GM10248 (cell line): ENCODE data around the gene TBL1XR1.

Experiments used
- CTCF ChIA-PET: fragments of 300-600 bp; sonication (Branson Sonifier 250); formaldehyde crosslinking; extraction: SDS; loops from one replicate; lab custom pipeline; 2021; ENCODE audit warnings: antibody characterized with exemption; lab: Yijun Ruan, JAX
- POLR2A ChIA-PET: fragments of 350-650 bp; sonication (Branson Sonifier 250); formaldehyde crosslinking; extraction: SDS; loops from one replicate; lab custom pipeline; 2020; ENCODE audit warnings: antibody characterized with exemption; lab: Yijun Ruan, JAX
- DNase-seq: peaks from one replicate; pipeline ENCODE4 v3.0.0; 2012; ENCODE audit errors: extremely low spot score
- TF ChIP-seq, protein P1 (sequence below): IDR thresholded peaks from 2 replicates; pipeline ENCODE4 v1.5.1; 2012; ENCODE audit warnings: mild to moderate bottlenecking, low read depth; ENCODE audit errors: extremely low read depth, missing control alignments, control extremely low read depth

TBL1XR1 gene

GRCh38 chr3:177108648-177109047, 88.6 kb downstream of the TBL1XR1 start:
- TF ChIP-seq, protein P1, sequence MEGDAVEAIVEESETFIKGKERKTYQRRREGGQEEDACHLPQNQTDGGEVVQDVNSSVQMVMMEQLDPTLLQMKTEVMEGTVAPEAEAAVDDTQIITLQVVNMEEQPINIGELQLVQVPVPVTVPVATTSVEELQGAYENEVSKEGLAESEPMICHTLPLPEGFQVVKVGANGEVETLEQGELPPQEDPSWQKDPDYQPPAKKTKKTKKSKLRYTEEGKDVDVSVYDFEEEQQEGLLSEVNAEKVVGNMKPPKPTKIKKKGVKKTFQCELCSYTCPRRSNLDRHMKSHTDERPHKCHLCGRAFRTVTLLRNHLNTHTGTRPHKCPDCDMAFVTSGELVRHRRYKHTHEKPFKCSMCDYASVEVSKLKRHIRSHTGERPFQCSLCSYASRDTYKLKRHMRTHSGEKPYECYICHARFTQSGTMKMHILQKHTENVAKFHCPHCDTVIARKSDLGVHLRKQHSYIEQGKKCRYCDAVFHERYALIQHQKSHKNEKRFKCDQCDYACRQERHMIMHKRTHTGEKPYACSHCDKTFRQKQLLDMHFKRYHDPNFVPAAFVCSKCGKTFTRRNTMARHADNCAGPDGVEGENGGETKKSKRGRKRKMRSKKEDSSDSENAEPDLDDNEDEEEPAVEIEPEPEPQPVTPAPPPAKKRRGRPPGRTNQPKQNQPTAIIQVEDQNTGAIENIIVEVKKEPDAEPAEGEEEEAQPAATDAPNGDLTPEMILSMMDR = no peak
- CTCF ChIA-PET = interaction anchor here (1.2 to 1.6 kb wide), 3 partner anchors 9 to 17 kb away, joined by 3 read pairs; no protein-coding TSS in a partner anchor
- DNase-seq = no peak
- POLR2A ChIA-PET = no interaction called here

- ChIA-PET POLR2A (no interaction called here), CTCF (interaction anchor here (0.9 to 1.8 kb wide), 5 partner anchors 8 to 25 kb away, joined by 3 to 4 read pairs (median 3); no protein-coding TSS in a partner anchor)
- TF ChIP-seq, protein P1 = no peak
- DNase-seq = no peak
Measured at GRCh38 chr3:177107461-177108239, 89.6 kb downstream of the TBL1XR1 start.

- DNase-seq = no peak
- POLR2A ChIA-PET = no interaction called here
- CTCF ChIA-PET = interaction anchor here (1.5 to 2.4 kb wide), 4 partner anchors 11 to 38 kb away, joined by 3 to 5 read pairs (median 4); no protein-coding TSS in a partner anchor
- TF ChIP-seq, protein P1 = no peak
Measured at GRCh38 chr3:177106594-177106993, 90.7 kb downstream of the TBL1XR1 start.

DNA sequence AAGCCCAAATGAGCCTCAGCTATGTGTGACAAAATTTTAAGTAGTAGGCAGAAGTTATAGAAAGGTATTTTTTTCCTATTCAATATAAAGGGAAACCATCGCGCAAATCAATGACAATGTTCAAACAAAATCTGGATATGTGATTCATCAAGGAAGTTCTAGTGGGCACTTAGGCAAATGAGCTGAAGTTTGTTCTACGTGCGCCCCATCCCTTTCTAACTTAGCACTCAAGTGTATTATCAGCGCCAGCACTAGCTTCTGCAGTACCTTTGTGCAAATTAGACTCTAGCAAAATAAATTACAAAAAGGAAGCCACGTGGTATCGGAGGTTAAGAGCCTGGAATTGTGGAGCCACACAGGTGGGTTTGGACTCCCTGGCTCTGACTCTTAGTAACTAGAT, 91.1 kb downstream of the TBL1XR1 start:
- POLR2A ChIA-PET = no interaction called here
- no peak for DNase-seq
- CTCF ChIA-PET = interaction anchor here (1.8 to 2.4 kb wide), 4 partner anchors 10 to 37 kb away, joined by 3 to 5 read pairs (median 4); no protein-coding TSS in a partner anchor
- TF ChIP-seq, protein P1 = no peak

GRCh38 chr3:177105623-177106022, 91.7 kb downstream of the TBL1XR1 start:
- DNase-seq = no peak
- TF ChIP-seq, protein P1 = no peak
- POLR2A ChIA-PET = no interaction called here
- CTCF ChIA-PET = interaction anchor here (1.4 to 2.4 kb wide), 4 partner anchors 9 to 37 kb away, joined by 3 to 5 read pairs (median 4); no protein-coding TSS in a partner anchor

DNA sequence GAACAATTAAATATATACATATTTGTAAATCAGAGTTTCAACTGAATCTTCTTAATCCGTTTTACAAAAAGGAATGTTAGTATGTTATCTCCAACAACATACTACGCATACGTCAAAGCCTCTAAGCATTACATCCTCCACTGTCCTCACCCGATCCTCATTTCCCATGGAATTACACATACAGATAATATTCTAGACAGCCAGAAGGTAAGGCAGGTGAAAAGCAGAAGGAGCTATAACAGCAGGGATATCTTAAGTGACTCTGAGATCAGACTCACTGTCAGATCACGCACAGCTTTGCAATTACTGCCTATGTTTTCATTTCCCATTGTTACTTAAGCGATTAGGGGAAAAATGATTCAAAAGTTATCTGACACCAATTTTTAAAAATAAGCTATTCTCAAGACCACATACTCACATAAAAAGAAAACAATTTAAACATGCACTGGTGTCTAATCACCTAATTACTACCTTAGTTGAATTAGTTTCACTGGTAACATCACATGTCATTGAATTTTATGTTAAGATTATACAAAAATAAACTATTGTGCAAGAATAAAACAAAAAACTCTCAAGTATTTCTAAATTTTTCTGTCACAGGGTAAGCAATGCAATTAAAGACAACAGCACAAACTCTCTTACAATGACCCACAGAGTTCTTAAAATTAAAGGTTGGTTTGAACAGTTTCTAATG, 92.8 kb downstream of the TBL1XR1 start:
- no peak for DNase-seq
- CTCF ChIA-PET = interaction anchor here (1.0 to 2.4 kb wide), 7 partner anchors 8 to 46 kb away, joined by 3 to 5 read pairs (median 3); no protein-coding TSS in a partner anchor
- POLR2A ChIA-PET = no interaction called here
- TF ChIP-seq, protein P1 = no peak
